H1 (cell line): ENCODE measurements around the gene TSC1. TPM values are rescaled to one million over a fixed set of nuclear protein-coding genes. Genes with fewer than 3 reads are reported as not detected.

Experiments used
- CTCF ChIA-PET: fragments of 300-600 bp; sonication (Branson Sonifier 250); formaldehyde crosslinking; loops from one replicate; lab custom pipeline; 2021; ENCODE audit not compliant: partially characterized antibody; lab: Charles Lee
- POLR2A ChIA-PET: fragments of 300-600 bp; sonication (Branson Sonifier 250); formaldehyde crosslinking; loops from one replicate; lab custom pipeline; 2021; ENCODE audit warnings: inconsistent platforms; ENCODE audit not compliant: partially characterized antibody; lab: Charles Lee
- DNase-seq, 2 experiments: peaks; one replicate each; pipeline versions ENCODE4 v3.0.0 to v3.0.0-alpha.2; 2010 to 2022; ENCODE audit warnings: low spot score in 2 of 2, low read depth in 1 of 2, mixed read lengths in 1 of 2
- FAIRE-seq: peaks from 2 replicates; lab custom pipeline; 2011; peaks lifted over from hg19 to GRCh38; lab: Jason Lieb, UNC
- H2AFZ ChIP-seq: 2 replicates; pipeline ENCODE4 v1.8.1; 2012; ENCODE audit warnings: low read length, inconsistent platforms
- H2AK5ac ChIP-seq: 2 replicates; pipeline ENCODE4 v1.6.1; 2013; ENCODE audit warnings: low read depth, low read length
- H2BK120ac ChIP-seq: replicated peaks from 2 replicates; pipeline ENCODE3; 2013; ENCODE audit warnings: low read depth, low read length, inconsistent platforms
- H2BK12ac ChIP-seq: 2 replicates; pipeline ENCODE4 v1.6.1; 2013; ENCODE audit warnings: low read depth, low read length
- H2BK15ac ChIP-seq: 2 replicates; pipeline ENCODE4 v1.6.1; 2013; ENCODE audit warnings: low read length
- H2BK20ac ChIP-seq: 2 replicates; pipeline ENCODE4 v1.6.1; 2013; ENCODE audit warnings: low read length
- H2BK5ac ChIP-seq: 2 replicates; pipeline ENCODE4 v1.6.1; 2013; ENCODE audit warnings: low read depth, low read length
- H3K14ac ChIP-seq: 2 replicates; pipeline ENCODE4 v1.6.1; 2013; ENCODE audit warnings: inconsistent platforms; ENCODE audit not compliant: insufficient read length
- H3K18ac ChIP-seq: 2 replicates; pipeline ENCODE4 v1.6.1; 2013; ENCODE audit warnings: low read length; ENCODE audit errors: extremely low read depth
- H3K23ac ChIP-seq: 2 replicates; pipeline ENCODE4 v1.6.1; 2013; ENCODE audit warnings: inconsistent platforms; ENCODE audit not compliant: insufficient read length
- H3K23me2 ChIP-seq: 2 replicates; pipeline ENCODE4 v1.6.1; 2013; ENCODE audit warnings: low read depth, low read length
- H3K27ac ChIP-seq: 2 replicates; pipeline ENCODE4 v1.6.1; 2011; ENCODE audit warnings: low read depth, low read length, inconsistent platforms
- H3K27me3 ChIP-seq, 4 experiments: replicated peaks in 1 of 4; 1 replicate in 1 of 4; 2 replicates in 3 of 4; pipeline versions ENCODE4 v1.6.1 to v1.8.1; 2011 to 2013; ENCODE audit warnings: low read length in 3 of 4, mild to moderate bottlenecking in 3 of 4, inconsistent platforms in 2 of 4, mixed read lengths in 2 of 4, moderate library complexity in 1 of 4; ENCODE audit not compliant: control insufficient read depth in 3 of 4, insufficient read depth in 3 of 4; ENCODE audit errors: extremely low read depth in 1 of 4
- H3K36me3 ChIP-seq, 4 experiments: 2 replicates each; pipeline versions ENCODE4 v1.6.1 to v1.8.1; 2011 to 2013; ENCODE audit warnings: mild to moderate bottlenecking in 4 of 4, low read length in 3 of 4, moderate library complexity in 2 of 4, control low read depth in 1 of 4, inconsistent platforms in 1 of 4; ENCODE audit not compliant: insufficient read depth in 4 of 4, control insufficient read depth in 2 of 4
- H3K4ac ChIP-seq: replicated peaks from 2 replicates; pipeline ENCODE3; 2013; ENCODE audit warnings: low read length, low read depth, mixed read lengths, inconsistent platforms; ENCODE audit not compliant: insufficient read length
- H3K4me1 ChIP-seq, 4 experiments: replicated peaks in 1 of 4; 1 replicate in 1 of 4; 2 replicates in 3 of 4; pipeline versions ENCODE4 v1.6.1 to v1.8.1; 2011 to 2013; ENCODE audit warnings: low read length in 3 of 4, inconsistent platforms in 2 of 4, mixed read lengths in 1 of 4; ENCODE audit not compliant: insufficient read depth in 4 of 4, control insufficient read depth in 3 of 4
- H3K4me2 ChIP-seq, 2 experiments: 2 replicates each; pipeline versions ENCODE4 v1.6.1 to v1.8.1; 2011 to 2013; ENCODE audit warnings: low read depth in 2 of 2, low read length in 2 of 2, control low read depth in 1 of 2, inconsistent platforms in 1 of 2, mild to moderate bottlenecking in 1 of 2; ENCODE audit not compliant: insufficient read depth in 1 of 2
- H3K4me3 ChIP-seq, 4 experiments: fragments of 200-600, 300-600 bp in 1 of 4; sonication (generic), shearing (Covaris generic), sonication (Bioruptor Twin) in 1 of 4; 2 replicates each; pipeline versions ENCODE4 v1.5.1 to v1.8.1; 2011 to 2016; ENCODE audit warnings: low read length in 4 of 4, low read depth in 3 of 4, control low read depth in 2 of 4, inconsistent platforms in 2 of 4, mild to moderate bottlenecking in 2 of 4, mixed read lengths in 1 of 4, moderate library complexity in 1 of 4; ENCODE audit not compliant: insufficient read depth in 2 of 4; ENCODE audit errors: extremely low read depth in 1 of 4
- H3K56ac ChIP-seq: replicated peaks from 2 replicates; pipeline ENCODE3; 2013; ENCODE audit warnings: low read depth, mild to moderate bottlenecking, mixed read lengths, low read length, inconsistent platforms; ENCODE audit not compliant: insufficient read length
- H3K79me1 ChIP-seq: 2 replicates; pipeline ENCODE4 v1.6.1; 2013; ENCODE audit warnings: low read depth, low read length, control low read depth
- H3K79me2 ChIP-seq, 2 experiments: 2 replicates each; pipeline versions ENCODE4 v1.6.1 to v1.8.1; 2012 to 2013; ENCODE audit warnings: low read length in 2 of 2, mild to moderate bottlenecking in 2 of 2, inconsistent platforms in 1 of 2; ENCODE audit not compliant: insufficient read depth in 2 of 2, control insufficient read depth in 1 of 2
- H3K9ac ChIP-seq, 4 experiments: replicated peaks in 1 of 4; 1 replicate in 1 of 4; 2 replicates in 3 of 4; pipeline versions ENCODE4 v1.6.1 to v1.8.1; 2011 to 2013; ENCODE audit warnings: low read depth in 3 of 4, low read length in 3 of 4, control low read depth in 2 of 4, mild to moderate bottlenecking in 2 of 4, moderate library complexity in 2 of 4, inconsistent platforms in 1 of 4; ENCODE audit errors: extremely low read depth in 1 of 4
- H3K9me3 ChIP-seq, 2 experiments: 2 replicates each; pipeline versions ENCODE4 v1.6.1 to v1.8.1; 2012 to 2013; ENCODE audit warnings: mild to moderate bottlenecking in 2 of 2, moderate library complexity in 2 of 2, control low read depth in 1 of 2, inconsistent platforms in 1 of 2, low read depth in 1 of 2, low read length in 1 of 2, mixed read lengths in 1 of 2; ENCODE audit not compliant: insufficient read depth in 2 of 2
- H4K20me1 ChIP-seq, 2 experiments: replicated peaks in 1 of 2; 2 replicates each; pipeline versions ENCODE3 to v1.8.1; 2011 to 2013; ENCODE audit warnings: inconsistent platforms in 2 of 2, low read length in 2 of 2, mild to moderate bottlenecking in 1 of 2; ENCODE audit not compliant: insufficient read depth in 2 of 2, control insufficient read depth in 1 of 2
- H4K5ac ChIP-seq: 2 replicates; pipeline ENCODE4 v1.6.1; 2013; ENCODE audit warnings: low read length, low read depth, mixed read lengths, inconsistent platforms; ENCODE audit not compliant: insufficient read length
- H4K8ac ChIP-seq: 2 replicates; pipeline ENCODE4 v1.8.0; 2013; ENCODE audit warnings: mild to moderate bottlenecking, moderate library complexity, low read length, inconsistent platforms; ENCODE audit not compliant: insufficient read depth; ENCODE audit errors: extremely low read depth
- H4K91ac ChIP-seq: replicated peaks from 2 replicates; pipeline ENCODE3; 2013; ENCODE audit warnings: low read length, mixed read lengths, inconsistent platforms; ENCODE audit not compliant: insufficient read length
- BCL11A ChIP-seq, 2 experiments: IDR thresholded peaks; one replicate each; pipeline ENCODE4 v1.6.1; 2011; ENCODE audit warnings: low read depth in 2 of 2, low read length in 2 of 2, mild to moderate bottlenecking in 2 of 2
- CBX8 ChIP-seq: fragments of 300-800, 300-1000 bp; sonication (generic); IDR thresholded peaks from 2 replicates; pipeline ENCODE4 v1.7.1; 2016; ENCODE audit warnings: low read depth, low read length, borderline replicate concordance
- CREB1 ChIP-seq: IDR thresholded peaks from 2 replicates; pipeline ENCODE4 v1.6.1; 2012; ENCODE audit warnings: inconsistent platforms
- CTBP2 ChIP-seq: IDR thresholded peaks from 2 replicates; pipeline ENCODE4 v1.7.0; 2011; ENCODE audit warnings: borderline replicate concordance, mild to moderate bottlenecking, moderate library complexity, mixed read lengths, low read length; ENCODE audit not compliant: insufficient read depth, insufficient read length
- FOSL1 ChIP-seq: IDR thresholded peaks from 2 replicates; pipeline ENCODE4 v1.6.1; 2011; ENCODE audit warnings: mild to moderate bottlenecking, low read depth, low read length, moderate library complexity; ENCODE audit not compliant: insufficient read depth
- HDAC6 ChIP-seq: IDR thresholded peaks from one replicate; pipeline ENCODE4 v1.7.1; 2012; ENCODE audit warnings: low read depth, mild to moderate bottlenecking, inconsistent platforms, low read length, moderate library complexity
- KDM4A ChIP-seq: IDR thresholded peaks from one replicate; pipeline ENCODE4 v1.7.1; 2012; ENCODE audit warnings: low read depth, mild to moderate bottlenecking, moderate library complexity, low read length, inconsistent platforms; ENCODE audit not compliant: severe bottlenecking
- PHF8 ChIP-seq: fragments of 200-600 bp; sonication (generic); conservative IDR thresholded peaks from 2 replicates; pipeline ENCODE4 v1.7.1; 2012; ENCODE audit warnings: low read depth, mild to moderate bottlenecking, inconsistent platforms, low read length, moderate library complexity
- POLR2A ChIP-seq, 2 experiments: IDR thresholded peaks; 1 replicate in 1 of 2; 2 replicates in 1 of 2; pipeline ENCODE4 v1.6.1; 2011; ENCODE audit warnings: low read depth in 2 of 2, low read length in 2 of 2, mild to moderate bottlenecking in 2 of 2; ENCODE audit errors: control extremely low read depth in 1 of 2
- TAF7 ChIP-seq: optimal IDR thresholded peaks from 2 replicates; pipeline ENCODE3; 2011; ENCODE audit warnings: low read depth, mild to moderate bottlenecking, inconsistent platforms, low read length, moderate library complexity, borderline replicate concordance
- TBP ChIP-seq: IDR thresholded peaks from 2 replicates; pipeline ENCODE4 v1.6.1; 2011; ENCODE audit warnings: low read depth, low read length, improper control_type of control experiment
- YY1 ChIP-seq: IDR thresholded peaks from 2 replicates; pipeline ENCODE4 v1.6.1; 2011; ENCODE audit warnings: low read depth, mild to moderate bottlenecking, low read length
- WGBS, 2 experiments: shearing (Covaris generic) in 1 of 2; methylation state at CpG; one replicate each; pipeline versions ENCODE4 v1.1.6 to v1.1.7; 2013 to 2015; ENCODE audit warnings: low lambda C conversion rate in 2 of 2, mixed read lengths in 2 of 2, inconsistent platforms in 1 of 2, low coverage in 1 of 2, missing lambda C conversion rate in 1 of 2; ENCODE audit not compliant: insufficient replicate concordance in 2 of 2, insufficient coverage in 1 of 2, insufficient read length in 1 of 2; ENCODE audit errors: extremely low coverage in 1 of 2, missing lambda C conversion rate in 1 of 2; 5-methylcytosine and 5-hydroxymethylcytosine counted together
- polyA plus RNA-seq, 7 experiments: library from polyadenylated mRNA; depleted of rRNA in 3 of 7; stranded (reverse) in 5 of 7; unstranded in 2 of 7; fragments of >200 nt in 5 of 7; fragments of 200-250 nt in 2 of 7; gene quantifications; 1 replicate in 5 of 7; 2 replicates in 1 of 7; 4 replicates in 1 of 7; pipeline versions ENCODE4 v1.2.1 to v1.2.3, GENCODE V29; 2011 to 2013; ENCODE audit warnings: missing spikeins in 2 of 7, mixed read lengths in 2 of 7
- total RNA-seq: library from RNA; stranded (reverse); fragmentation: NEBNext Ultra II Directional; extraction: Animal tissue kit (Norgen Biotek cat#: 25700); gene quantifications from 2 replicates; pipeline ENCODE4 v1.2.1, GENCODE V29; 2021
- TF ChIP-seq, protein P1 (sequence below): IDR thresholded peaks from 2 replicates; pipeline ENCODE4 v1.6.1; 2011; ENCODE audit warnings: low read depth, mild to moderate bottlenecking, low read length; ENCODE audit not compliant: insufficient read depth

The TSC1 gene
- total and polyA plus RNA-seq, 2 of the 8 experiments (the other 6 are each of a cell fraction or from before 2014, with no cell fraction given), result 37.2 to 46.0 TPM

DNA sequence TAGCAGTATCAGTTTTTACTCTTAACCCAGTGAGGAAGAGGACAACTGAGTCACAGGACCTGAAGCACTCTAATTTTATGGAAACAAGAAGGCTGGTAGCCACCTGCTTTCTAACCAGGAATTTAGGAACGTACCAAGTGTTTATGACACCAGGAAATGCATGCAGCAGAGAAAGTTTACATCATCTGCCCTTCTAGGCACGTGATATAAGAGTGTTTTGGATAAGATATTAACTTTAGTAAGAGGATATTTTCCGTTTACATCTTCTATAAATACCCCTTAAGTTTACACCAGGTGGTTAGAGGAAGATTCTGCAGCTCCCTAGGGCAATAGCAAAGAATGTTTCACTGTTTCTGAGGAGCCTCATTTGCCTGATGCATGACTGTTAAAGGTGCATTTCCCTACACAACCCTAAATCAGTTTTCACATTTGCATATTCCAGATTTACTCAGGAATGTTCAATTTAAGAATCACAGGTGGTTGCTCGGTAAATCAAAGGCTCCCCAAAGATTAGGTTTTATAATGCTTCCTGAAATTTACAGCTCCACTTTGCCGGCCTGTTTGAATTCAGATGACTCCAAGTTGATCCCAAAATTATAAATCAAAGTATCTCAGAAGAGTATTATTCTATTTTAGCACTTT is 1.8 kb downstream of the TSC1 start:
- 75% methylated on average over 5 of the region's 5 CpGs; no CpG with 5 or more reads in 1 of the 2 experiments for WGBS, 2 experiments
- H3K9ac ChIP-seq, result no peak overlapping the region
- H2BK120ac ChIP-seq, result no peak overlapping the region
- no peak for FAIRE-seq
- H2BK12ac ChIP-seq, result no peak overlapping the region
- peaks cover 0 to 4% of the 10 kb centered on the region in 2 experiments for H4K20me1 ChIP-seq
- no peak overlapping the region for H4K8ac ChIP-seq
- H3K27me3 ChIP-seq, result no peaks in the 10 kb centered on the region
- H3K4me2 ChIP-seq, result peak overlapping the region; percentile 13 to 92; a peak in 1 of 4 replicates
- H4K91ac ChIP-seq, result no peak overlapping the region
- no peak overlapping the region for H3K4ac ChIP-seq
- H2BK20ac ChIP-seq, result no peak overlapping the region
- no peak overlapping the region for H2AK5ac ChIP-seq
- H2BK5ac ChIP-seq, result no peak overlapping the region
- no peak overlapping the region for H3K14ac ChIP-seq
- H3K27ac ChIP-seq, result no peak overlapping the region
- ChIA-PET CTCF (interaction anchor here (0.8 to 3.7 kb wide), 4 partner anchors 16 to 80 kb away, joined by 3 to 14 read pairs (median 3); no protein-coding TSS in a partner anchor), POLR2A (no interaction called here)
- peak overlapping the region in 1 of 4 experiments; percentile 94; a peak in 2 of 8 replicates for H3K4me3 ChIP-seq
- H3K9me3 ChIP-seq, result no peaks in the 10 kb centered on the region
- no peak overlapping the region for H2AFZ ChIP-seq
- no peak overlapping the region for H3K56ac ChIP-seq
- H3K4me1 ChIP-seq, result peaks cover 4 to 14% (median 8%) of the 10 kb centered on the region in 4 experiments
- no peak overlapping the region for H2BK15ac ChIP-seq
- H3K18ac ChIP-seq, result no peak overlapping the region
- peaks cover 7% of the 10 kb centered on the region; the same call in 1 of the 2 replicates for H3K23me2 ChIP-seq
- no peak overlapping the region for H4K5ac ChIP-seq
- H3K79me2 ChIP-seq, result peaks cover 12 to 64% of the 10 kb centered on the region in 2 experiments
- H3K23ac ChIP-seq, result no peak overlapping the region
- no peak for DNase-seq
- H3K36me3 ChIP-seq, result no peaks in the 10 kb centered on the region
- H3K79me1 ChIP-seq, result peaks cover 5% of the 10 kb centered on the region
- TF ChIP-seq TAF7 (no peak), POLR2A (IDR thresholded peaks at IDR 0.05; ENCODE audit: control extremely low read depth in 1 of 2, low read depth in 2 of 2, low read length in 2 of 2) (no peak), FOSL1 (no peak), CREB1 (no peak), TBP (no peak), KDM4A (no peak), BCL11A (IDR thresholded peaks at IDR 0.05; ENCODE audit: low read depth in 2 of 2, low read length in 2 of 2) (no peak), HDAC6 (no peak), YY1 (no peak), CTBP2 (no peak), PHF8 (no peak), CBX8 (no peak)
- TF ChIP-seq, protein P1, sequence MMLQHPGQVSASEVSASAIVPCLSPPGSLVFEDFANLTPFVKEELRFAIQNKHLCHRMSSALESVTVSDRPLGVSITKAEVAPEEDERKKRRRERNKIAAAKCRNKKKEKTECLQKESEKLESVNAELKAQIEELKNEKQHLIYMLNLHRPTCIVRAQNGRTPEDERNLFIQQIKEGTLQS, result no peak
